ENCODE measurements around the gene FXYD7.

Gene FXYD7

GRCh38 chr19:35143231-35143715 lies at the start of gene FXYD7:
Gene FXYD7 (plus strand): TSS chr19:35143255. CDS start chr19:35143334, 79 bp downstream.
- no peak for TF ChIP-seq CTCF (IDR thresholded peaks at IDR 0.05; ENCODE audit: low read depth, low read length)
- no peak within 1 kb of the TSS for H3K4me3 ChIP-seq (ENCODE audit: low read depth, low read length)

GRCh38 chr19:35093430-35093829 lies 49.6 kb upstream of the FXYD7 start:
- TF ChIP-seq CTCF (IDR thresholded peaks at IDR 0.05; ENCODE audit: low read depth, low read length): no peak
- no peak overlapping the region for H3K4me3 ChIP-seq (ENCODE audit: low read depth, low read length)

- no peak for TF ChIP-seq CTCF (IDR thresholded peaks at IDR 0.05; ENCODE audit: low read depth, low read length)
- H3K4me3 ChIP-seq (ENCODE audit: low read depth, low read length): no peak overlapping the region
Measured at GRCh38 chr19:35093941-35094647, 49.0 kb upstream of the FXYD7 start.

- TF ChIP-seq CTCF (IDR thresholded peaks at IDR 0.05; ENCODE audit: low read depth, low read length): no peak
- H3K4me3 ChIP-seq (ENCODE audit: low read depth, low read length): no peak overlapping the region
Measured at GRCh38 chr19:35094656-35095055, 48.4 kb upstream of the FXYD7 start.

GRCh38 chr19:35095667-35096368 lies 47.2 kb upstream of the FXYD7 start:
- no peak overlapping the region for H3K4me3 ChIP-seq (ENCODE audit: low read depth, low read length)
- no peak for TF ChIP-seq CTCF (IDR thresholded peaks at IDR 0.05; ENCODE audit: low read depth, low read length)

GRCh38 chr19:35098413-35099049 lies 44.5 kb upstream of the FXYD7 start:
- no peak overlapping the region for H3K4me3 ChIP-seq (ENCODE audit: low read depth, low read length)
- no peak for TF ChIP-seq CTCF (IDR thresholded peaks at IDR 0.05; ENCODE audit: low read depth, low read length)

Measured in WI38 (cell line).